ENCODE data around the gene ZCCHC12. TPM values are rescaled to one million over a fixed set of nuclear protein-coding genes. Genes with fewer than 3 reads are reported as not detected.

ZCCHC12 gene
- total RNA-seq, 4 donors from 2014 or later, result 0.37 to 0.72 TPM; not detected in 2

GRCh38 chrX:118867251-118867650, 43.6 kb downstream of the ZCCHC12 start:
- no peak for ATAC-seq (ENCODE audit: low FRiP score)

GRCh38 chrX:118872102-118872566, 48.5 kb downstream of the ZCCHC12 start:
- ATAC-seq (ENCODE audit: low FRiP score), result peak; percentile 48
- DNase-seq (ENCODE audit: low spot score), result no peak
- no peak for TF ChIP-seq CTCF (IDR thresholded peaks at IDR 0.05)

More at GRCh38 chrX:118867251-118867650, 43.6 kb downstream of the ZCCHC12 start:
- no peak for TF ChIP-seq CTCF (IDR thresholded peaks at IDR 0.05)
- DNase-seq (ENCODE audit: low spot score), result no peak

Other genes starting within 250 kb of the ZCCHC12 start
- gene IL13RA1, start 96.2 kb upstream of the ZCCHC12 start, total RNA-seq, result 10 to 100 TPM; 44.9 to 77.8 (median 71.0) TPM
- 10 to 100 TPM; 15.1 to 54.4 (median 27.3) TPM for gene LONRF3, start 150.8 kb downstream of the ZCCHC12 start, total RNA-seq
- not detected for gene CT47C1, start 249.2 kb downstream of the ZCCHC12 start, total RNA-seq

Data from omental fat pad (tissue), 4 donors.